GM21360 (cell line): ENCODE results near the gene CKAP5.
"Not testable (repeated sequence)": the region's sequence is repeated elsewhere in the genome, so short reads cannot be mapped to it uniquely, and the experiment has no call there.

ENCODE experiments used
- ATAC-seq: cut with Tn5 transposase; IDR thresholded peaks from one replicate; pipeline ENCODE4 v1.9.1; 2021; ENCODE audit warnings: mild to moderate bottlenecking, moderate library complexity; ENCODE audit not compliant: unreplicated experiment

The CKAP5 gene

GRCh38 chr11:46727952-46728658 is 118.0 kb downstream of the CKAP5 start:
- ATAC-seq, result no peak

GRCh38 chr11:46726206-46726862 is 119.7 kb downstream of the CKAP5 start:
- ATAC-seq, result no peak

- ATAC-seq, result no peak
Observed at GRCh38 chr11:46725338-46726205, 120.5 kb downstream of the CKAP5 start.

GRCh38 chr11:46724088-46724487 is 122.0 kb downstream of the CKAP5 start:
- ATAC-seq, result no peak

GRCh38 chr11:46723359-46723680 is 122.8 kb downstream of the CKAP5 start:
- no peak for ATAC-seq

GRCh38 chr11:46722566-46723358 is 123.3 kb downstream of the CKAP5 start:
- no peak for ATAC-seq

GRCh38 chr11:46721286-46721685 is 124.8 kb downstream of the CKAP5 start:
- no peak for ATAC-seq

- ATAC-seq, result no peak
Observed at GRCh38 chr11:46719543-46720218, 126.4 kb downstream of the CKAP5 start.

GRCh38 chr11:46719048-46719542 is 127.0 kb downstream of the CKAP5 start, which contains the start of gene F2:
Gene F2, plus strand, starts transcription at chr11:46719213. Its CDS starts 23 bp downstream, at chr11:46719236.
- no peak for ATAC-seq

- no peak for ATAC-seq
Observed at GRCh38 chr11:46718155-46719019, 127.7 kb downstream of the CKAP5 start.

GRCh38 chr11:46717825-46718154 is 128.3 kb downstream of the CKAP5 start:
- ATAC-seq, result not testable (repeated sequence)

- ATAC-seq, result no peak
Observed at GRCh38 chr11:46712874-46713576, 133.1 kb downstream of the CKAP5 start.

GRCh38 chr11:46711303-46711702 is 134.8 kb downstream of the CKAP5 start:
- ATAC-seq, result no peak

GRCh38 chr11:46710821-46711269 is 135.2 kb downstream of the CKAP5 start:
- ATAC-seq, result no peak

- ATAC-seq, result not testable (repeated sequence)
Observed at GRCh38 chr11:46709351-46709750, 136.7 kb downstream of the CKAP5 start.

- ATAC-seq, result no peak
Observed at GRCh38 chr11:46706886-46707285, 139.2 kb downstream of the CKAP5 start.

GRCh38 chr11:46705070-46705688 is 140.9 kb downstream of the CKAP5 start:
- ATAC-seq, result no peak

- ATAC-seq, result no peak
Observed at GRCh38 chr11:46701078-46701654, 144.9 kb downstream of the CKAP5 start.
